T-helper 1 cell treated with Interleukin-12 subunit alpha and Interleukin-12 subunit beta and Interleukin-4 antibody, amounts not matched to agents 30 μg/mL and 1 μg/mL, for 36 hours (primary cell): ENCODE data around the gene JAKMIP2.

Source experiments
- H3K27ac Mint-ChIP-seq: one replicate; pipeline ENCODE4 v1.8.0; 2021; ENCODE audit warnings: mild to moderate bottlenecking, mixed read lengths
- H3K27me3 Mint-ChIP-seq: one replicate; pipeline ENCODE4 v1.8.0; 2021; ENCODE audit warnings: low read depth, mixed read lengths
- H3K36me3 Mint-ChIP-seq: one replicate; pipeline ENCODE4 v1.8.0; 2021; ENCODE audit warnings: low read depth, mixed read lengths
- H3K4me1 Mint-ChIP-seq: one replicate; pipeline ENCODE4 v1.8.0; 2021; ENCODE audit warnings: low read depth, mixed read lengths
- H3K4me3 Mint-ChIP-seq: one replicate; pipeline ENCODE4 v1.8.0; 2021; ENCODE audit warnings: mild to moderate bottlenecking, moderate library complexity, mixed read lengths
- H3K9me3 Mint-ChIP-seq: one replicate; pipeline ENCODE4 v1.8.0; 2021; ENCODE audit warnings: mixed read lengths

Gene JAKMIP2

GRCh38 chr5:147711019-147711418 is 71.5 kb downstream of the JAKMIP2 start:
- Mint-ChIP-seq H3K4me3 (no peak overlapping the region), H3K36me3 (no peaks in the 10 kb centered on the region), H3K27me3 (no peaks in the 10 kb centered on the region), H3K4me1 (no peaks in the 10 kb centered on the region), H3K9me3 (no peaks in the 10 kb centered on the region), H3K27ac (no peak overlapping the region)

DNA sequence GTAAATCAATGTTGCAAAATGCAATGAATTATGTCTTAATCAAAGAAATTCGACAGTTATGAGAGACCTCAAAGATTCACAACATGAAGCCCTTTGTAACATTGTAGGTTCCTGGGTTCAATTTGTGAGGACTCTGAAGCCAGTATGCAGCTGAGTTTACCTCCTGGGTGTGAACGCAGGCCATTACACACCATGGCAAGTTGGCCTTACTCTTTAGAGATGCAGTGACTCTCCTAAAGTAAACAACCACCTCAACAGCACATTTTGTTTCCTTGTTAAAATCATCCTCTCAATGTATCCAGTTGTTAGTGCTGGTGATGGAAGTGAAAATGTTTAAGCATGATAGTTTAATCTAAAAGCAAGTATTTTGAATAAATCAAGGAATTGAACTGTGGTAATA is 73.8 kb downstream of the JAKMIP2 start:
- Mint-ChIP-seq H3K27ac (no peak overlapping the region), H3K27me3 (no peaks in the 10 kb centered on the region), H3K36me3 (no peaks in the 10 kb centered on the region), H3K9me3 (no peaks in the 10 kb centered on the region), H3K4me3 (no peak overlapping the region), H3K4me1 (no peaks in the 10 kb centered on the region)

GRCh38 chr5:147704544-147704943 is 78.0 kb downstream of the JAKMIP2 start:
- no peaks in the 10 kb centered on the region for H3K4me1 Mint-ChIP-seq
- H3K36me3 Mint-ChIP-seq = no peaks in the 10 kb centered on the region
- no peaks in the 10 kb centered on the region for H3K9me3 Mint-ChIP-seq
- H3K27me3 Mint-ChIP-seq = no peaks in the 10 kb centered on the region
- H3K4me3 Mint-ChIP-seq = no peak overlapping the region
- no peak overlapping the region for H3K27ac Mint-ChIP-seq

DNA sequence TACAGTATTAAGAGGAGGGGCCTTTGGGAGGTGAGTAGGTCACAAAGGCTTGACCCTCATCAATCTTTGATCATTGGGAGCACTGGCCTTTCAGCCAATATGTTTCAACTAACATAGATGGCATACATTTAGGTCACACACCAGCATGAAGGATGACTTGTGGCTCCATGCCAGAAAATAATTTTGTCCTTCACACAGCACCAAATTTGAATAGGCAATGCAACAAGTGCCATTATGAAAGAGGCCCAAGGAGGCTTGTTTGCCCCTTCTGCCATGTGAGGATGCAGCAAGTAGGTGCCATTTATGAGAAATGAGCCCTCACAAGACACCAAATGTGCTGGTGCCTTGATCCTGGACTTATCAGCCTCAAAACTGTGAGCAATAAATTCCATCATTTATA is 81.1 kb downstream of the JAKMIP2 start:
- H3K9me3 Mint-ChIP-seq = peaks cover 22% of the 10 kb centered on the region
- H3K4me1 Mint-ChIP-seq = no peaks in the 10 kb centered on the region
- no peaks in the 10 kb centered on the region for H3K27me3 Mint-ChIP-seq
- peaks cover 1% of the 10 kb centered on the region for H3K36me3 Mint-ChIP-seq
- no peak overlapping the region for H3K4me3 Mint-ChIP-seq
- H3K27ac Mint-ChIP-seq = no peak overlapping the region

DNA sequence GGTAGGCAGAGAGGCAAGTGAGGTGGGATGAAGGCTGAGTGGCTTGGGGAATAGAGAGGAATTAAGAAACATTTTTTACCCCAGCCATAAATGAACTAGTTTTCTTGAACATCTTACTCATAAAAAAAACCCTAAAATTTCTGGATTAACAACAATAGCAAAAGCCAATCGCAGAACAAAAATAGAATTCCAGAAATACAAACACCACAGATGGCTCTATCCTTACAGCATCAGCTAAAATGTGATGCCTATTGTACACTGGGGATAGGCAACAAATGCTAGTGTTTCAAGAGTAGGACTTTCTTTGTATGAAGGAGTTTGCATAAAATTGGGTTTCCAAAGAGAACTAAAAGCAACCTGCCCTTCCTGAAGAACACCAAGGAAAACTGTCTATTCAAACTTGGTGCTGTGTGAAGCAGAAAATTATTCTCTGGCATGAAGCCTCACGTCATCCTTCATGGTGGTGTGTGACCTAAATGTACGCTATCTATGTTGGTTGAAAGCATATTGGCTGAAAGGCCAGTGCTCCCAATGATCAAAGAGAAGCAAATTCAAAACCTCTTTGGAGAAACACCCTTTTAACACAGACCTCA is 82.9 kb downstream of the JAKMIP2 start:
- Mint-ChIP-seq H3K4me1 (no peaks in the 10 kb centered on the region), H3K27me3 (no peaks in the 10 kb centered on the region), H3K36me3 (peaks cover 1% of the 10 kb centered on the region), H3K27ac (no peak overlapping the region), H3K4me3 (no peak overlapping the region), H3K9me3 (peaks cover 22% of the 10 kb centered on the region)

- Mint-ChIP-seq H3K4me3 (no peak overlapping the region), H3K36me3 (peaks cover 1% of the 10 kb centered on the region), H3K27ac (no peak overlapping the region), H3K4me1 (no peaks in the 10 kb centered on the region), H3K27me3 (no peaks in the 10 kb centered on the region), H3K9me3 (peaks cover 22% of the 10 kb centered on the region)
These were observed 85.1 kb downstream of the JAKMIP2 start for GRCh38 chr5:147697380-147697779.

DNA sequence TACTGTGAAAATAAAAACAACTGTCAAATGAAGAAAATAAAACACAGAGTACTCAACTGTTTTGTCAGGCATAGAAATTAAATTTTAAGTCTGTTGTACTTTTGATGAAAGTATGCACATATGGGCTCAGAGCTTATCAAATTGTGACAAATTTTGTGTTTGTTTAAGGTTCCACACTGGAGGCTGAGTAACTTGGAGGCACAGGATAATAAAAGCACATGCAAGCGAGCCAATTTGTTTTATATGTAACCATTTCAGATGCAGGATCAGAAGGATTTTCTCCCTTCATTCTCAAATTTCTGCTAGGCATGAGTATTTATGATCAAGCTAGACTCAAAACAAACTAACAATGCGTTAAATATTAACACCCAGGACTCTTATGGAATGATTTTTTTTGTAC is 87.8 kb downstream of the JAKMIP2 start:
- H3K36me3 Mint-ChIP-seq = peaks cover 1% of the 10 kb centered on the region
- no peak overlapping the region for H3K27ac Mint-ChIP-seq
- no peaks in the 10 kb centered on the region for H3K4me1 Mint-ChIP-seq

DNA sequence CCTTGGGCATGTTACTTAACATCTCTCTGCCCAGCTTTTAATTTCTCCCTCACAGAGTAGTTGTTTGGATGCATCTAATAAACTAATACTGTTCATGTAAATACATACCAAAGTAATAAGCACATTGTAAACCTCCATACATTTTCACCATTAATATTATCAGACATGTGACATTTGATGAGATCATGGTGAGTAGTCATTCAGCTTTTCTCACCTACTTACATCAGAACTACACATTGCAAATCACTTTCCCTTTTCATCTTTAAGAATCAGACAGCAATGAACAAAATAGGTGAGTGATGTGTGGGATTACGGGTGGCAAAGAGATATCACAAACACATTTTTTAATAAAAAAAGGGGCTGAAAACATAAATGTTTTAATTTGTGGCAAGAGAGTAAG is 89.3 kb downstream of the JAKMIP2 start:
- Mint-ChIP-seq H3K27ac (no peak overlapping the region), H3K4me3 (no peak overlapping the region), H3K4me1 (no peaks in the 10 kb centered on the region), H3K27me3 (no peaks in the 10 kb centered on the region), H3K36me3 (peaks cover 1% of the 10 kb centered on the region), H3K9me3 (peaks cover 10% of the 10 kb centered on the region)

More for the DNA sequence above, 87.8 kb downstream of the JAKMIP2 start:
- no peak overlapping the region for H3K4me3 Mint-ChIP-seq
- no peaks in the 10 kb centered on the region for H3K27me3 Mint-ChIP-seq
- peaks cover 22% of the 10 kb centered on the region for H3K9me3 Mint-ChIP-seq

DNA sequence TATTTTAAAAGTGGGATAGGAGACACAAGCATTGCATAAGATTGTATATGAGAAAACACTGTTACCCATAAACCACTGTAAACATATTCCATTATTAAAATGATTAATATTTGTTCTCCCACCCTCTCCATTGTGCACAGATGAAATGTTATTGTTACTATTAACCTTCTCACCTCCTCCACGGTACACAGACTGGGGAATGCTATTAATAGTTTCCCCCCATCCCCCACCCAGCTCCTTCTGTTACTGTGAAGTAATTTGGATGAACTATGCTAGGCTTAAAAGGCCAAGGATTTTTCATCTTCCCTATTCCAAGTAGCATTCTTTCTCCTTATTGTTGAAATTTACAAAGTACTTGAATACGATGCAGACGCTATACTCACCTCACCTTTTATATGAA is 91.4 kb downstream of the JAKMIP2 start:
- H3K4me1 Mint-ChIP-seq = no peaks in the 10 kb centered on the region
- no peaks in the 10 kb centered on the region for H3K9me3 Mint-ChIP-seq
- no peaks in the 10 kb centered on the region for H3K27me3 Mint-ChIP-seq
- H3K27ac Mint-ChIP-seq = no peak overlapping the region
- no peaks in the 10 kb centered on the region for H3K36me3 Mint-ChIP-seq
- H3K4me3 Mint-ChIP-seq = no peak overlapping the region

GRCh38 chr5:147690595-147690994 is 91.9 kb downstream of the JAKMIP2 start:
- no peak overlapping the region for H3K4me3 Mint-ChIP-seq
- H3K27ac Mint-ChIP-seq = no peak overlapping the region
- H3K9me3 Mint-ChIP-seq = no peaks in the 10 kb centered on the region
- H3K4me1 Mint-ChIP-seq = no peaks in the 10 kb centered on the region
- no peaks in the 10 kb centered on the region for H3K36me3 Mint-ChIP-seq
- H3K27me3 Mint-ChIP-seq = no peaks in the 10 kb centered on the region

- H3K27me3 Mint-ChIP-seq = no peaks in the 10 kb centered on the region
- H3K27ac Mint-ChIP-seq = no peak overlapping the region
- H3K36me3 Mint-ChIP-seq = no peaks in the 10 kb centered on the region
- no peak overlapping the region for H3K4me3 Mint-ChIP-seq
- H3K4me1 Mint-ChIP-seq = no peaks in the 10 kb centered on the region
- H3K9me3 Mint-ChIP-seq = no peaks in the 10 kb centered on the region
These were observed 93.1 kb downstream of the JAKMIP2 start for GRCh38 chr5:147689426-147689825.

GRCh38 chr5:147688656-147689356 is 93.7 kb downstream of the JAKMIP2 start:
- no peak overlapping the region for H3K27ac Mint-ChIP-seq
- no peaks in the 10 kb centered on the region for H3K27me3 Mint-ChIP-seq
- H3K4me1 Mint-ChIP-seq = no peaks in the 10 kb centered on the region
- H3K36me3 Mint-ChIP-seq = no peaks in the 10 kb centered on the region
- H3K4me3 Mint-ChIP-seq = no peak overlapping the region
- no peaks in the 10 kb centered on the region for H3K9me3 Mint-ChIP-seq

DNA sequence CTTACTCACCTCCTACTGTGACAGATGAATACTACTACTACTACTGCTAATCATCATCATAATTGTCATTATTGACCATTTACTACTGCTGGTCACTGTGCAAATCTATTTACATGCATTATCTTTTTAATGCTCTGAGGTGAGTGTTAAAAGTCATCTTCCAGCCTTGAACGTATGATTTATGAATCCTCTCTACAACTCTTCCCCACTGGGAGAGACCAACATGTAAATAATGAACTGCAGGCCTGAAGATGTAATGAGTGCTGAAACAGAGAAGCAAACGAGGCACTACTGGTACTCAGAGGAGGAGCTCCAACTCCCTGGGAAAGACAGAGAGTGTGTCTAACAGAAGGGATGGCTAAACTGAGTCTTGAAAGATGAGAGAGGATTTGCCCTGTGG is 95.4 kb downstream of the JAKMIP2 start:
- no peak overlapping the region for H3K4me3 Mint-ChIP-seq

GRCh38 chr5:147686421-147686820 is 96.1 kb downstream of the JAKMIP2 start:
- Mint-ChIP-seq H3K4me1 (no peaks in the 10 kb centered on the region), H3K27me3 (no peaks in the 10 kb centered on the region), H3K27ac (no peak overlapping the region), H3K4me3 (no peak overlapping the region), H3K9me3 (no peaks in the 10 kb centered on the region), H3K36me3 (no peaks in the 10 kb centered on the region)

More for the DNA sequence above, 95.4 kb downstream of the JAKMIP2 start:
- no peaks in the 10 kb centered on the region for H3K27me3 Mint-ChIP-seq
- no peaks in the 10 kb centered on the region for H3K9me3 Mint-ChIP-seq
- H3K4me1 Mint-ChIP-seq = no peaks in the 10 kb centered on the region
- H3K36me3 Mint-ChIP-seq = no peaks in the 10 kb centered on the region
- H3K27ac Mint-ChIP-seq = no peak overlapping the region

DNA sequence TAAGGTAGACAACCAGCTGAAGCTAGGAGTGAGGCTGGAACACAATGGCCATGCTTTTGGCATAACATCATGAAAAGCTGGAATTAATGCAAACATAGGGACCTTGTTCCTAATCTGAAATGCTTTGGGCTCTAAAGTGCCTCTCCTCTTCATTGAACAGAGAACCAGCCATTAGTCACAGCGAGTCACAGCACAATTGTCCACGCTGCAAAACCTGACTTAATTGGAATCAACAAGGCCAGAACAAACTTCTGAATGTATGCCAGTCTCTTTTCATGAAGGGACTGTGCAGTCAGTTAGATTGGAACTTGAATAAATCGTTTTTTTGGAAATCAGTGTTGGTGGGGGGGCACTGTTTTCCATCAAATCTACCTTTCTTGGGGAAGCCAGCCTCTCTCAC is 96.5 kb downstream of the JAKMIP2 start:
- Mint-ChIP-seq H3K27me3 (no peaks in the 10 kb centered on the region), H3K4me1 (no peaks in the 10 kb centered on the region), H3K4me3 (no peak overlapping the region), H3K36me3 (no peaks in the 10 kb centered on the region), H3K9me3 (no peaks in the 10 kb centered on the region), H3K27ac (no peak overlapping the region)
